Stimulated activated CD4-positive, alpha-beta T cell treated with anti-CD3 and anti-CD28 coated beads, Interleukin-2, amount 100 ng/mL, for 48 hours (primary cell): ENCODE data around the gene BCAM.

Experiments
- DNase-seq, 2 donors: peaks; one replicate each; pipeline ENCODE4 v3.0.0-alpha.2; 2020

The BCAM gene

GRCh38 chr19:44792281-44792680 lies 16.6 kb upstream of the BCAM start:
- no peak for DNase-seq

DNA sequence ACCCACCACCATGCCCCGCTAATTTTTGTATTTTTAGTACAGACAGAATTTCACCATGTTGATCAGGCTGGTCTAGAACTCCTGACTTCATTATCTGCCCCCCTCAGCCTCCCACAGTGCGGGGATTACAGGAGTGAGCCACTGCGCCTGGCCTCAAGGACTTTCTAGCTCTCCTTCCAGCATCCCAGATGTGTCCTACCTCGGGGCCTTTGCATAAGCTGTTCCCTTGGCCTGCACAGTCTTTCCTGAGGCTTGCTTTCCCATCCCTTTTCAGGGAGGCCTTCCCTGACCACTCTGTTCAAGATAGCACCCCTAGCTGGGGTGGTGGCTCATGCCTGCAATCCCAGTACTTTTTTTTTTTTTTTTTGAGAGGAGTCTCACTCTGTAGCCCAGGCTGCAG lies 14.3 kb upstream of the BCAM start:
- DNase-seq: no peak

GRCh38 chr19:44795398-44795987 lies 13.4 kb upstream of the BCAM start:
- DNase-seq: no peak

GRCh38 chr19:44796701-44797115 lies 12.2 kb upstream of the BCAM start:
- peak in 1 of 2 donors; percentile 4 for DNase-seq

DNA sequence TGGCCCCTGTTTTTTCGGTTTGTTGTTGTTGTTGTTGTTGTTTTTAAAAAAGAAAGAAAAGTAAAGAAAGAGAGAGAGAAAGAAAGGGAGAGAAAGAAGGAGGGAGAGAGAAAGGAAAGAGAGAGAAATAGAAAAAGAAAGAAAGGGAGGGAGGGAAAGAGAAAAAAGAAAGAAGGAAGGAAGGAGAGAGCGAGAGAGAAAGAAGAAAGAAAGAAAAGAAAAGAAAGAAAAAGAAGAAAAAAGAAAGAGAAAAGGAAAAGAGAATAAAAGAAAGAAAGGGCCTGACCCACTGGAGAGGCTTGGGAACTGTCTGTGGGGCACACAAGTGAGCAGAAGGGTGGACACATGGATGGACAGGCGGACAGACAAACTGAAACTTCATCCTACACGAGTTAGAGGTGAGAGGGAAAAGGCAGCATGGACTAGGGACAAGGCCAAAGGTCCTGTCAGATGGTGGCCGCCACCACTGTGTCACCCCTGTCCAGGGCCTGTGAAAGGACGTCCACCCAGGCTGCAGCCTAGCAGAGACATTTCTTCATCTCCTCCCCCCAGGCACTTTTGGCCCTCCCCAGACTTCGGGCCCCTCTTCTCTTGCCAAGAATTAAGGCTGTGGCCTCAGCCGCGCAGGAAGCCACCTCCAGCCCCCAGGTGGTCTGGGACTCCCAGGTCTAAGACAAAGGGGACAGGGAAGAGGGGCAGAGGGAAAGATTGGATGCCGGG lies 9.1 kb upstream of the BCAM start:
- DNase-seq: no peak

GRCh38 chr19:44800461-44800860 lies 8.4 kb upstream of the BCAM start:
- peak; percentile 87 to 90 for DNase-seq

- no peak for DNase-seq
These were observed 5.2 kb upstream of the BCAM start for GRCh38 chr19:44803442-44804428.

GRCh38 chr19:44806291-44806690 lies 2.6 kb upstream of the BCAM start:
- DNase-seq: no peak

GRCh38 chr19:44807162-44807561 lies 1.7 kb upstream of the BCAM start:
- DNase-seq: no peak

DNA sequence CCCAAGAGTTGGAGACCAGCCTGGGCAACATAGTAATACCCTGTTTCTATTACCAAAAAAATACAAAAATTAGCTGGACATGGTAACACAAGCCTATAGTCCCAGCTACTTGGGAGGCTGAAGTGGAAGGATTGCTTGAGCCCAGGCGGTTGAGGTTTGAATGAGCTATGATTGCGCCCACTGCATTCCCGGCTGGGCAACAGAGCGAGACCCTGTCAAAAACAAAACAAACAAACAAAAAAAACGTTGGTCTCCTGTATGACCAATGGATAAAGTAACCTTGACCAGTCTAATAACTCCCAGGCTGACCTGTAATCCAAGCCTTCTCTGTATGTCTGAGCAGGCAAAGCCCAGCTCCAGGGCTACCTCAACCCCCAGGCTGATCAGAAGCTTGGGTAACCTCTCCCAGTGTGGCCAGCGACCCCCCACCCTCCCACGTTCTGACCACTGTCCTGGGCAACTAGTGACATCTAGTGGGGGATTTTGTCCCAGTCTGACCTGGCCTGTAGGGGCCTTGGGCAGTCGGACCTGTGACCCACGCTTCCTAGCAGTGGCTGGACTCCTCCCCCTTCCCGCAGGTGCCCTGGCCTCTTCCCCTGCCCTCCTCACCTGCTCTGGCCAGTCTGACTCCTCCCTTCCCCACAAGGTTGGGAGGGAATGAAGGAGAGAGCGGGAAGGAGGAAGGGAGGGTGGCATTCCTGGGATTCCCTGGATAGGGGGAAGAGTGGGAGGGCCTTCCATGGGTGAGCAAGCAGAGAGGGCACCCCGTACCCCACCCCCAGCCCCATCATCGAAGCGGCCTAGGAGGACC lies 1.0 kb upstream of the BCAM start:
- DNase-seq: no peak

- no peak for DNase-seq
These were observed 802 bp downstream of the BCAM start for GRCh38 chr19:44809577-44810233.

GRCh38 chr19:44810234-44811121 lies 1.6 kb downstream of the BCAM start:
- no peak for DNase-seq

DNA sequence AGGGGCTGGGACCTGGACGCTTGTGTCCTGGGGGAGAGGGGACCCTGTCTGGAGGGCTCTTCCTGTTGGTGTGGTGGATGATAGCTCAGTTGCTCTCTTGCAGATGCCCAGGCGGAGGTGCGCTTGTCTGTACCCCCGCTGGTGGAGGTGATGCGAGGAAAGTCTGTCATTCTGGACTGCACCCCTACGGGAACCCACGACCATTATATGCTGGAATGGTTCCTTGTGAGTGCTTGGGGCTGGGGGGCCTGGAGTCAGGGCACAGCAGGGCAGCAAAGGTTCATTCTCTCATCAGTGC lies 2.2 kb downstream of the BCAM start:
- DNase-seq: no peak

GRCh38 chr19:44812142-44812718 lies 3.3 kb downstream of the BCAM start:
- DNase-seq: no peak

- DNase-seq: no peak
These were observed 4.4 kb downstream of the BCAM start for GRCh38 chr19:44813070-44813840.

DNA sequence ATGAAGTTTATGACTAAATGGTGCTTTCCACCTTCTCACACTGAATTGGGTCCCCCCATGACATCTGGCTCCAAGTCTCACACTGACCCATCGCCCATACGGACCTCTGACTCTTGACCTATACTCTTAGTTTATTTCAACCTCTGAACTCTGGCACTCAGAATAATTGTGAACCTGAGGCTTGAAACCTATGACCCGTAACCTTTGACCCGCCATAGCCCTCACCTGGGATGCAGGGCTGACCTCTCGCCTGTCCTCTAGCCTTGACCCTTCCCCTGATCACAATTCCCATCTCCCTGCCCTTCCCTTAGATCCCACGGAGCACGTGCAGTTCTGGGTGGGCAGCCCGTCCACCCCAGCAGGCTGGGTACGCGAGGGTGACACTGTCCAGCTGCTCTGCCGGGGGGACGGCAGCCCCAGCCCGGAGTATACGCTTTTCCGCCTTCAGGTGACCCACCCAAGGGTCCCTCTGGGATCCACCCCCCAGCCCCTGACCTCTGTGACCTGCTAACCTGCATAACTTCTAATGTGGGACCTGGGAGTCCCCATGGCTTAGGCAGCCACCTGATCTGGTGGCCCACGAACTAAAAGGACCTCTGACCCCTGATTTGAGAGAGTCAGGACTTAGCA lies 5.1 kb downstream of the BCAM start:
- DNase-seq: no peak

DNA sequence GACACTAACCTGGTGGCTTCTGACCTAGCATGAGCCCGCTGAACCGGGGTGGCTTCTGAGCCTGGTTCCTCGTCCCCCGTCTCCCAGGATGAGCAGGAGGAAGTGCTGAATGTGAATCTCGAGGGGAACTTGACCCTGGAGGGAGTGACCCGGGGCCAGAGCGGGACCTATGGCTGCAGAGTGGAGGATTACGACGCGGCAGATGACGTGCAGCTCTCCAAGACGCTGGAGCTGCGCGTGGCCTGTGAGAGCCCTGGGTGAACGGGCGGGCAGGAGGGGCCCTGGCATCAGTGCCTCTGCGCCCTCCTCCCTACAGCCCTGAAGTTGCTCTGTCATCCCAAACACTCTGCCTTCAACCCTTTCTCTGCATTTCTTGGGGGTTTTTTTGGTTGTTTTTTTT lies 5.6 kb downstream of the BCAM start:
- no peak for DNase-seq

DNA sequence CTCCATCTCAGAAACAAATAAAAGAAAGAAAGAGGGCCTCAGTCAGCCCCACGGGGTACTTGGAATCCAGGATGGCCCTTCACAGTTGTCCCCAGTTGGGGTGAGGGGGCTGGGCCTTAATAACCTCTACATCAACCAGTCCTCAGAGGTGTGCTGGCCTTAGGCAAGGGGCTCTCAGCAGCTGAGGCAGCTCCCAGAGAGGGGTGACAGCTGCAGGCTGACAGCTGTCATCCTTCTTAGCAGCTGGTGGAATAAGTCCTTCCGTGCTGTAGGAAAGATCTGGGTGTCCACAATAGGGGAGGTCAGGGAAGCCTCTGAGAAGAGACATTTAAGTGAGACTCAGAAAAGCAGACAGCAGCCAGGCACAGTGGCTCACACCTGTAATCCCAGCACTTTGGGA lies 7.4 kb downstream of the BCAM start:
- DNase-seq: no peak

DNA sequence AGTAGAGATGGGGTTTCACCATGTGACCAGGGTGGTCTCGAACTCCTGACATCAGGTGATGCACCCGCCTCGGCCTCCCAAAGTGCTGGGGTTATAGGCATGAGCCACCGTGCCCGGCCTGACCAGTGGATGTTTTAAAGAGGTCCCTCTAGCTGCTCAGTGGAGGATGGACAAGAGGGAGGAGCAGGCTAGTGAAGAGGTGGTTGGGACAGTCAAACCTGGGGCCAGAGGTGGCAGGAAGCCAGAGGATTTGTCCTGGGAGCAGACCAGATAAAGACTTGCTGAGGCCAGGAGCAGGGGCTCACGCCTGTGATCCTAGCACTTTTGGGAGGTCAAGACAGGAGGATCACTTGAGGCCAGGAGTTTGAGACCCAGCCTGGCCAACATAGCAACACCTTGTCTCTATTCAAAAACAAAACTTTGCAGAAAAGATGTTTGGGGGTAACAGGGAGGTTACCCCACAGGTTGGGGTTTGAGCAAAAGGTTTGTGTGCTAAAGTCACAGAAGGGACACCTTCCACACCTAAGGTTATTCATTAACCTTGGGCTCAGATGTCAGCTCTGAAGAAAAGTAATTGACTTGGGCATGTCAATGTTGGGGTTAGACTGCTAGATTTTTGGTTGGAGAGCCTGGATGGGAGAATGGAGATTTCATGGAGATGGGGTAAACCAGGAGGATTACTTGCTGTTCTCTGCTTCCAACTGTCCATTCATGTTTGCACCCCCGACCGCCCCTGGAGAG lies 9.0 kb downstream of the BCAM start:
- no peak for DNase-seq
